IgD-negative memory B cell (primary cell): ENCODE measurements around the gene OVCA2. TPM values are rescaled to one million over a fixed set of nuclear protein-coding genes. Genes with fewer than 3 reads are reported as not detected.

Experiments
- H3K27ac Mint-ChIP-seq, 3 donors: one replicate each; pipeline ENCODE4 v1.8.0; 2020 to 2022; ENCODE audit warnings: mild to moderate bottlenecking in 3 of 3, mixed read lengths in 3 of 3, moderate library complexity in 1 of 3
- H3K27me3 Mint-ChIP-seq: one replicate; pipeline ENCODE4 v1.8.0; 2021; ENCODE audit warnings: mixed read lengths
- H3K36me3 Mint-ChIP-seq: one replicate; pipeline ENCODE4 v1.8.0; 2020; ENCODE audit warnings: mild to moderate bottlenecking, mixed read lengths
- H3K4me1 Mint-ChIP-seq, 3 donors: one replicate each; pipeline ENCODE4 v1.8.0; 2020 to 2022; ENCODE audit warnings: mixed read lengths in 3 of 3, mild to moderate bottlenecking in 1 of 3
- H3K4me3 Mint-ChIP-seq, 4 donors: one replicate each; pipeline ENCODE4 v1.8.0; 2020 to 2022; ENCODE audit warnings: mild to moderate bottlenecking in 4 of 4, mixed read lengths in 4 of 4, moderate library complexity in 3 of 4
- H3K9me3 Mint-ChIP-seq, 3 donors: one replicate each; pipeline ENCODE4 v1.8.0; 2020 to 2021; ENCODE audit warnings: mixed read lengths in 3 of 3, mild to moderate bottlenecking in 1 of 3
- polyA plus RNA-seq: library from polyadenylated mRNA; unstranded; fragments of 300-500 nt; fragmentation: Illumina TruSeq; gene quantifications from one replicate; pipeline ENCODE4 v1.2.3, GENCODE V29; 2021

Gene OVCA2
- polyA plus RNA-seq, 1 donor from 2014 or later, result 62.5 TPM

- Mint-ChIP-seq H3K27ac (peak overlapping the region in 1 of 3 donors; percentile 86), H3K4me1 (peaks cover 31 to 36% (median 33%) of the 10 kb centered on the region in 3 donors), H3K36me3 (peaks cover 7% of the 10 kb centered on the region)
Observed at GRCh38 chr17:2067608-2068024, 25.8 kb downstream of the OVCA2 start.

GRCh38 chr17:2068031-2068518, 26.3 kb downstream of the OVCA2 start:
- no peaks in the 10 kb centered on the region for H3K9me3 Mint-ChIP-seq
- H3K27me3 Mint-ChIP-seq, result peaks cover 1% of the 10 kb centered on the region
- peaks cover 9% of the 10 kb centered on the region for H3K36me3 Mint-ChIP-seq
- peaks cover 31 to 36% (median 32%) of the 10 kb centered on the region in 3 donors for H3K4me1 Mint-ChIP-seq
- H3K4me3 Mint-ChIP-seq, result no peak overlapping the region
- peak overlapping the region in 1 of 3 donors; percentile 42 for H3K27ac Mint-ChIP-seq

More at GRCh38 chr17:2067608-2068024, 25.8 kb downstream of the OVCA2 start:
- peaks cover 1% of the 10 kb centered on the region for H3K27me3 Mint-ChIP-seq
- H3K4me3 Mint-ChIP-seq, result no peak overlapping the region
- H3K9me3 Mint-ChIP-seq, result no peaks in the 10 kb centered on the region

- Mint-ChIP-seq H3K4me1 (peaks cover 27 to 32% (median 31%) of the 10 kb centered on the region in 3 donors), H3K4me3 (no peak overlapping the region), H3K27ac (peak overlapping the region in 2 of 3 donors; percentile 42 to 46), H3K9me3 (no peaks in the 10 kb centered on the region), H3K27me3 (peaks cover 1% of the 10 kb centered on the region), H3K36me3 (peaks cover 9% of the 10 kb centered on the region)
Observed at GRCh38 chr17:2068519-2069051, 26.8 kb downstream of the OVCA2 start.

GRCh38 chr17:2070241-2071023, 28.6 kb downstream of the OVCA2 start:
- H3K9me3 Mint-ChIP-seq, result no peaks in the 10 kb centered on the region

GRCh38 chr17:2071024-2071385, 29.2 kb downstream of the OVCA2 start:
- Mint-ChIP-seq H3K9me3 (no peaks in the 10 kb centered on the region), H3K27ac (peak overlapping the region in 2 of 3 donors; percentile 79 to 80), H3K27me3 (no peaks in the 10 kb centered on the region), H3K4me1 (peaks cover 15 to 18% (median 17%) of the 10 kb centered on the region in 3 donors), H3K36me3 (peaks cover 7% of the 10 kb centered on the region), H3K4me3 (peak overlapping the region in 2 of 4 donors; percentile 55 to 76)

More at GRCh38 chr17:2070241-2071023, 28.6 kb downstream of the OVCA2 start:
- Mint-ChIP-seq H3K27me3 (no peaks in the 10 kb centered on the region), H3K4me1 (peaks cover 15 to 18% (median 17%) of the 10 kb centered on the region in 3 donors), H3K4me3 (peak overlapping the region in 2 of 4 donors; percentile 76 to 81), H3K27ac (peak overlapping the region in 2 of 3 donors; percentile 79 to 80), H3K36me3 (peaks cover 5% of the 10 kb centered on the region)

GRCh38 chr17:2071455-2072281, 29.8 kb downstream of the OVCA2 start:
- no peak overlapping the region for H3K4me3 Mint-ChIP-seq
- H3K27ac Mint-ChIP-seq, result no peak overlapping the region
- no peaks in the 10 kb centered on the region for H3K9me3 Mint-ChIP-seq
- no peaks in the 10 kb centered on the region for H3K27me3 Mint-ChIP-seq
- H3K36me3 Mint-ChIP-seq, result peaks cover 7% of the 10 kb centered on the region
- peaks cover 15 to 18% (median 17%) of the 10 kb centered on the region in 3 donors for H3K4me1 Mint-ChIP-seq

- Mint-ChIP-seq H3K27me3 (no peaks in the 10 kb centered on the region), H3K9me3 (no peaks in the 10 kb centered on the region), H3K4me1 (peaks cover 11 to 14% (median 13%) of the 10 kb centered on the region in 3 donors), H3K4me3 (no peak overlapping the region), H3K27ac (no peak overlapping the region), H3K36me3 (peaks cover 15% of the 10 kb centered on the region)
Observed at GRCh38 chr17:2074919-2075318, 33.1 kb downstream of the OVCA2 start.

- H3K9me3 Mint-ChIP-seq, result no peaks in the 10 kb centered on the region
- peaks cover 15% of the 10 kb centered on the region for H3K36me3 Mint-ChIP-seq
- H3K4me3 Mint-ChIP-seq, result no peak overlapping the region
- H3K27me3 Mint-ChIP-seq, result no peaks in the 10 kb centered on the region
- no peak overlapping the region for H3K27ac Mint-ChIP-seq
- H3K4me1 Mint-ChIP-seq, result peaks cover 7 to 10% (median 8%) of the 10 kb centered on the region in 3 donors
Observed at GRCh38 chr17:2075336-2076086, 33.7 kb downstream of the OVCA2 start.

- Mint-ChIP-seq H3K27me3 (no peaks in the 10 kb centered on the region), H3K9me3 (no peaks in the 10 kb centered on the region), H3K36me3 (peaks cover 15% of the 10 kb centered on the region), H3K27ac (no peak overlapping the region), H3K4me1 (peaks cover 0 to 2% (median 0%) of the 10 kb centered on the region in 3 donors), H3K4me3 (no peak overlapping the region)
Observed at GRCh38 chr17:2076087-2076984, 34.5 kb downstream of the OVCA2 start.

GRCh38 chr17:2077040-2077439, 35.2 kb downstream of the OVCA2 start:
- no peaks in the 10 kb centered on the region for H3K27me3 Mint-ChIP-seq

GRCh38 chr17:2081564-2081963, 39.7 kb downstream of the OVCA2 start:
- peaks cover 3 to 9% (median 6%) of the 10 kb centered on the region in 3 donors for H3K4me1 Mint-ChIP-seq

More at GRCh38 chr17:2077040-2077439, 35.2 kb downstream of the OVCA2 start:
- peaks cover 0 to 1% (median 0%) of the 10 kb centered on the region in 3 donors for H3K4me1 Mint-ChIP-seq
- H3K27ac Mint-ChIP-seq, result no peak overlapping the region
- H3K36me3 Mint-ChIP-seq, result peaks cover 17% of the 10 kb centered on the region
- no peak overlapping the region for H3K4me3 Mint-ChIP-seq
- H3K9me3 Mint-ChIP-seq, result no peaks in the 10 kb centered on the region

GRCh38 chr17:2082003-2082781, 40.4 kb downstream of the OVCA2 start:
- Mint-ChIP-seq H3K9me3 (no peaks in the 10 kb centered on the region), H3K4me1 (peaks cover 8 to 13% (median 11%) of the 10 kb centered on the region in 3 donors), H3K27ac (peak overlapping the region in 1 of 3 donors; percentile 71), H3K4me3 (no peak overlapping the region), H3K27me3 (no peaks in the 10 kb centered on the region), H3K36me3 (peaks cover 14% of the 10 kb centered on the region)

More at GRCh38 chr17:2081564-2081963, 39.7 kb downstream of the OVCA2 start:
- Mint-ChIP-seq H3K4me3 (no peak overlapping the region), H3K27me3 (no peaks in the 10 kb centered on the region), H3K27ac (no peak overlapping the region), H3K36me3 (peaks cover 17% of the 10 kb centered on the region), H3K9me3 (no peaks in the 10 kb centered on the region)

GRCh38 chr17:2083613-2084035, 41.8 kb downstream of the OVCA2 start:
- H3K27ac Mint-ChIP-seq, result peak overlapping the region in 2 of 3 donors; percentile 5 to 6
- peaks cover 4% of the 10 kb centered on the region for H3K27me3 Mint-ChIP-seq
- no peaks in the 10 kb centered on the region for H3K9me3 Mint-ChIP-seq
- peaks cover 20 to 24% (median 22%) of the 10 kb centered on the region in 3 donors for H3K4me1 Mint-ChIP-seq
- H3K4me3 Mint-ChIP-seq, result no peak overlapping the region
- H3K36me3 Mint-ChIP-seq, result peaks cover 10% of the 10 kb centered on the region
